H1 (cell line): ENCODE data around the gene GNS. TPM values are rescaled to one million over a fixed set of nuclear protein-coding genes. Genes with fewer than 3 reads are reported as not detected.

ENCODE experiments used
- ATF2 ChIP-seq: IDR thresholded peaks from 2 replicates; pipeline ENCODE4 v1.6.1; 2012; ENCODE audit warnings: low read length, inconsistent platforms
- BRCA1 ChIP-seq: IDR thresholded peaks from 2 replicates; pipeline ENCODE4 v1.6.1; 2012; ENCODE audit warnings: low read depth, low read length, improper control_type of control experiment
- GABPA ChIP-seq: IDR thresholded peaks from 2 replicates; pipeline ENCODE4 v1.6.1; 2011; ENCODE audit warnings: mild to moderate bottlenecking, low read length, moderate library complexity, borderline replicate concordance; ENCODE audit not compliant: insufficient read depth
- RXRA ChIP-seq: IDR thresholded peaks from 2 replicates; pipeline ENCODE4 v1.6.1; 2011; ENCODE audit warnings: low read depth, mild to moderate bottlenecking, low read length, moderate library complexity; ENCODE audit not compliant: insufficient read depth
- polyA plus RNA-seq, 7 experiments: library from polyadenylated mRNA; depleted of rRNA in 3 of 7; stranded (reverse) in 5 of 7; unstranded in 2 of 7; fragments of >200 nt in 5 of 7; fragments of 200-250 nt in 2 of 7; gene quantifications; 1 replicate in 5 of 7; 2 replicates in 1 of 7; 4 replicates in 1 of 7; pipeline versions ENCODE4 v1.2.1 to v1.2.3, GENCODE V29; 2011 to 2013; ENCODE audit warnings: missing spikeins in 2 of 7, mixed read lengths in 2 of 7
- total RNA-seq: library from RNA; stranded (reverse); fragmentation: NEBNext Ultra II Directional; extraction: Animal tissue kit (Norgen Biotek cat#: 25700); gene quantifications from 2 replicates; pipeline ENCODE4 v1.2.1, GENCODE V29; 2021

The GNS gene
- total and polyA plus RNA-seq, 2 of the 8 experiments (the other 6 are each of a cell fraction or from before 2014, with no cell fraction given) = 16.0 to 28.5 TPM

- TF ChIP-seq ATF2 (no peak), RXRA (no peak), GABPA (no peak), BRCA1 (no peak)
- TF ChIP-seq, all 59 proteins: peak for 0
Measured at GRCh38 chr12:64674367-64674922, 84.8 kb downstream of the GNS start (continued).
